A673 (cell line): ENCODE measurements around the gene RAB11B. TPM values are rescaled to one million over a fixed set of nuclear protein-coding genes. Genes with fewer than 3 reads are reported as not detected.
"Not testable (repeated sequence)": the region's sequence is repeated elsewhere in the genome, so short reads cannot be mapped to it uniquely, and the experiment has no call there.

Experiments used
- BruUV-seq: library from RNA; stranded (reverse); fragments of 400-500 nt; replicated peaks from 2 replicates; lab custom pipeline; 2021; lab: Mats Ljungman, UMichigan
- CTCF ChIA-PET: fragments of 300-600 bp; sonication (Branson Sonifier 250); formaldehyde crosslinking; loops from one replicate; lab custom pipeline; 2022; ENCODE audit warnings: antibody characterized with exemption; lab: Charles Lee
- POLR2A ChIA-PET: fragments of 300-600 bp; sonication (Branson Sonifier 250); formaldehyde crosslinking; loops from one replicate; lab custom pipeline; 2022; ENCODE audit warnings: antibody characterized with exemption; ENCODE audit not compliant: low non-redundant PET; lab: Charles Lee
- DNase-seq: peaks from one replicate; pipeline ENCODE4 v3.0.0-alpha.2; 2015; ENCODE audit warnings: low spot score
- H3K27ac ChIP-seq: fragments of 200-600 bp; sonication (generic); 2 replicates; pipeline ENCODE4 v1.5.1; 2016; ENCODE audit warnings: mixed run types, low read depth, mild to moderate bottlenecking, mixed read lengths, antibody characterized with exemption, low read length; ENCODE audit not compliant: poor library complexity, severe bottlenecking
- H3K27me3 ChIP-seq: fragments of 200-600 bp; sonication (generic); replicated peaks from 2 replicates; pipeline ENCODE4 v1.6.1; 2017; ENCODE audit warnings: mixed run types, low read depth, mild to moderate bottlenecking, mixed read lengths, antibody characterized with exemption, low read length; ENCODE audit not compliant: insufficient read depth, poor library complexity
- H3K36me3 ChIP-seq: fragments of 200-600 bp; sonication (generic); 2 replicates; pipeline ENCODE4 v1.6.1; 2016; ENCODE audit warnings: mixed run types, mild to moderate bottlenecking, mixed read lengths, antibody characterized with exemption, low read length; ENCODE audit not compliant: insufficient read depth, poor library complexity, severe bottlenecking
- H3K4me1 ChIP-seq: fragments of 200-600 bp; sonication (generic); 2 replicates; pipeline ENCODE4 v1.6.1; 2017; ENCODE audit warnings: mixed run types, mild to moderate bottlenecking, mixed read lengths, antibody characterized with exemption, low read length; ENCODE audit not compliant: insufficient read depth, poor library complexity, severe bottlenecking
- H3K4me3 ChIP-seq: fragments of 200-600 bp; sonication (generic); 2 replicates; pipeline ENCODE4 v1.5.1; 2016; ENCODE audit warnings: low read depth, mixed run types, mild to moderate bottlenecking, mixed read lengths, low read length; ENCODE audit not compliant: poor library complexity, severe bottlenecking
- H3K9me3 ChIP-seq: fragments of 200-600 bp; sonication (generic); 2 replicates; pipeline ENCODE4 v1.6.1; 2016; ENCODE audit warnings: mixed run types, low read depth, mild to moderate bottlenecking, mixed read lengths, antibody characterized with exemption, low read length; ENCODE audit not compliant: poor library complexity, severe bottlenecking
- CTCF ChIP-seq: fragments of 300-800, 200-600 bp; sonication (generic); conservative IDR thresholded peaks from 2 replicates; pipeline ENCODE4 v1.5.1; 2017; ENCODE audit warnings: low read depth, mild to moderate bottlenecking, antibody characterized with exemption, low read length, moderate library complexity, mixed read lengths
- EZH2 ChIP-seq: fragments of 200-600 bp; sonication (generic); IDR thresholded peaks from 2 replicates; pipeline ENCODE4 v1.6.1; 2017; ENCODE audit warnings: borderline replicate concordance, low read depth, mild to moderate bottlenecking, mixed read lengths, antibody characterized with exemption, low read length; ENCODE audit not compliant: poor library complexity, severe bottlenecking
- intact Hi-C: fragments of 100-400 bp; cut with micrococcal nuclease; formaldehyde crosslinking; loops from one replicate; pipeline ENCODE4 v1.10.0; 2022; ENCODE audit not compliant: unreplicated experiment
- total RNA-seq: library from RNA; stranded (reverse); gene quantifications from 2 replicates; pipeline ENCODE4 v1.2.3, GENCODE V29; 2021

Gene RAB11B
- total RNA-seq, 1 experiment from 2014 or later: 91.4 TPM

GRCh38 chr19:8377598-8377997, 12.6 kb upstream of the RAB11B start:
- no peaks in the 10 kb centered on the region for H3K27me3 ChIP-seq
- H3K27ac ChIP-seq: no peak overlapping the region
- no peaks in the 10 kb centered on the region for H3K4me1 ChIP-seq
- no peak overlapping the region for H3K4me3 ChIP-seq
- POLR2A ChIA-PET: no interaction called here
- H3K36me3 ChIP-seq: no peaks in the 10 kb centered on the region
- no peaks in the 10 kb centered on the region for H3K9me3 ChIP-seq
- intact Hi-C loops: no loop called here
- CTCF ChIA-PET: no interaction called here
- BruUV-seq: no TSS peak
- DNase-seq: no peak
- TF ChIP-seq EZH2 (no peak), CTCF (no peak)

- H3K36me3 ChIP-seq, H3K27me3 ChIP-seq, intact Hi-C loops, DNase-seq, CTCF ChIA-PET, POLR2A ChIA-PET, H3K4me3 ChIP-seq, H3K27ac ChIP-seq, BruUV-seq, H3K4me1 ChIP-seq, H3K9me3 ChIP-seq: not testable (repeated sequence)
Observed at GRCh38 chr19:8379156-8379891, 10.8 kb upstream of the RAB11B start.

- DNase-seq, intact Hi-C loops, POLR2A ChIA-PET, CTCF ChIA-PET, H3K4me1 ChIP-seq, H3K36me3 ChIP-seq, H3K27me3 ChIP-seq, H3K4me3 ChIP-seq, H3K27ac ChIP-seq, H3K9me3 ChIP-seq, BruUV-seq: not testable (repeated sequence)
Observed at GRCh38 chr19:8384569-8384968, 5.6 kb upstream of the RAB11B start.

- H3K27ac ChIP-seq, H3K4me3 ChIP-seq, H3K9me3 ChIP-seq, CTCF ChIA-PET, intact Hi-C loops, H3K4me1 ChIP-seq, H3K36me3 ChIP-seq, BruUV-seq, H3K27me3 ChIP-seq, DNase-seq, POLR2A ChIA-PET: not testable (repeated sequence)
Observed at GRCh38 chr19:8385103-8385502, 5.1 kb upstream of the RAB11B start.

- intact Hi-C loops, H3K4me1 ChIP-seq, H3K27me3 ChIP-seq, POLR2A ChIA-PET, H3K9me3 ChIP-seq, DNase-seq, CTCF ChIA-PET, BruUV-seq, H3K4me3 ChIP-seq, H3K27ac ChIP-seq, H3K36me3 ChIP-seq: not testable (repeated sequence)
Observed at GRCh38 chr19:8385566-8385965, 4.6 kb upstream of the RAB11B start.

GRCh38 chr19:8386419-8386818, 3.7 kb upstream of the RAB11B start:
- H3K27me3 ChIP-seq, DNase-seq, H3K4me1 ChIP-seq, H3K9me3 ChIP-seq, H3K4me3 ChIP-seq, POLR2A ChIA-PET, CTCF ChIA-PET, intact Hi-C loops, BruUV-seq, H3K27ac ChIP-seq, H3K36me3 ChIP-seq: not testable (repeated sequence)
